ENCODE results near the gene SNAP91.

The SNAP91 gene

GRCh38 chr6:83546636-83547035 lies 162.3 kb downstream of the SNAP91 start:
- DNase-seq (ENCODE audit: low read depth): no peak

DNA sequence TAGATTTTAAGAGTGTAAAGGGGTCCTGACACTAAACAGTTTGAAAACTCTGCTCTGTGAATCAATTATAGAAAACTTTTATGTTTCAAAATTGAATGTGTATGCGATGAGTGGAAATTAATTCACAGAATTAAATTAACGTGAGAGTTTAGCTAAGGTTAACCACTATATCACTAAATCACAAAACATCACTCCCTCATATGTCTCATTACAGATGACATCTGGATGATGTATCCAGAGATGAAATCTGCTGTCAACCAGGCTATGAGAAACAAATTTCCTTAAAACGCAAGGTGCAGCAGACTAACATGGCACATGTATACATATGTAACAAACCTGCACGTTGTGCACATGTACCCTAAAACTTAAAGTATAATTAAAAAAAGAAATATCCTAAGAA lies 169.2 kb downstream of the SNAP91 start:
- no peak for DNase-seq (ENCODE audit: low read depth)

DNA sequence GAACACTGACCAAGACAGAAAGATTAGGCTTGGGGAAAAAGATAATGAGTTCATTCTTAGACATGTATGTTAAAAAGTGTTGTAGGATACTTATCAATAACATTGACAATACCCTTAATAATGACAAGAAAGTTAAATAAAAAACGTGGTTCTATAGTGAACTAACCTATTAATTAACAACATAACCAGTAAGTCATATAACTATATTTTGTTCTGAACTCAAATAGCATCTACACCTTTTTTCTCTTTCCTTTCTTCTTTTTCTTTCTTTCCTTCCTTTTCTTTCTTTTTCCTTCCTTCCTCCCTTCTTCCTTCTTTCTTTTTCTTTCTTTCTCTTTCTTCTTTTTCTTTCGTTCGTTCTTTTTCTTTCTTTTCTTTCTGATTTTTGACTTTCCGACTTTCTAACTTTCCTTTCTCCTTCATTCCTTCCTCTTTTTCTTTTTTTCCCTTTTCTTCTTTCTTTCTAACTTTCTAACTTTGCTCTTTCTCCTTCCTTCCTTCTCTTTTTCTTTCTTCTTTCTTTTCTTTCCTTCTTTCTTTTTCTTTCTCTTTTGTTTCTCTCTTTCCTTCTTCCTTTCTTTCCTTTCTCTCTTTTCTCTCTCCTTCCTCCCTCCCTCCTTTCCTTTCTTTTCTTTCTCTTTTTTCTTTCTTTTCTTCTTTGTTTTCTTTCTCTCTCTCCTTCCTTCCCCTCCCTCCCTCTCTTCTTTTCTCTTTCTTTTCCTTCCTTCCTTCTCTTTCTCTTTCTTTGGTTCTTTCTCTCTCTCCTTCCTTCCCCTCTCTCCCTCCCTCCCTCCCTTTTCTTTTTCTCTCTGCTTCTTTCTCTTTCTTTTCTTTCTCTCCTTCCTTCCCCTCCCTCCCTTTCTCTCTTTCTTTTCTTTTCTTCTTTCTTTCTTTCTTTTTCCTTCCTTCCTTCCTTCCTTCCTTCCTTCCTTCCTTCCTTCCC lies 172.0 kb downstream of the SNAP91 start:
- DNase-seq (ENCODE audit: low read depth): no peak

- peak; percentile 31 for DNase-seq (ENCODE audit: low read depth)
These were observed 172.8 kb downstream of the SNAP91 start for GRCh38 chr6:83536034-83536646.

- DNase-seq (ENCODE audit: low read depth): no peak
These were observed 190.0 kb downstream of the SNAP91 start for GRCh38 chr6:83518816-83519480.

- DNase-seq (ENCODE audit: low read depth): no peak
These were observed 191.4 kb downstream of the SNAP91 start for GRCh38 chr6:83517500-83517899.

- DNase-seq (ENCODE audit: low read depth): no peak
These were observed 193.9 kb downstream of the SNAP91 start for GRCh38 chr6:83514866-83515466.

GRCh38 chr6:83514466-83514865 lies 194.4 kb downstream of the SNAP91 start:
- DNase-seq (ENCODE audit: low read depth): no peak

DNA sequence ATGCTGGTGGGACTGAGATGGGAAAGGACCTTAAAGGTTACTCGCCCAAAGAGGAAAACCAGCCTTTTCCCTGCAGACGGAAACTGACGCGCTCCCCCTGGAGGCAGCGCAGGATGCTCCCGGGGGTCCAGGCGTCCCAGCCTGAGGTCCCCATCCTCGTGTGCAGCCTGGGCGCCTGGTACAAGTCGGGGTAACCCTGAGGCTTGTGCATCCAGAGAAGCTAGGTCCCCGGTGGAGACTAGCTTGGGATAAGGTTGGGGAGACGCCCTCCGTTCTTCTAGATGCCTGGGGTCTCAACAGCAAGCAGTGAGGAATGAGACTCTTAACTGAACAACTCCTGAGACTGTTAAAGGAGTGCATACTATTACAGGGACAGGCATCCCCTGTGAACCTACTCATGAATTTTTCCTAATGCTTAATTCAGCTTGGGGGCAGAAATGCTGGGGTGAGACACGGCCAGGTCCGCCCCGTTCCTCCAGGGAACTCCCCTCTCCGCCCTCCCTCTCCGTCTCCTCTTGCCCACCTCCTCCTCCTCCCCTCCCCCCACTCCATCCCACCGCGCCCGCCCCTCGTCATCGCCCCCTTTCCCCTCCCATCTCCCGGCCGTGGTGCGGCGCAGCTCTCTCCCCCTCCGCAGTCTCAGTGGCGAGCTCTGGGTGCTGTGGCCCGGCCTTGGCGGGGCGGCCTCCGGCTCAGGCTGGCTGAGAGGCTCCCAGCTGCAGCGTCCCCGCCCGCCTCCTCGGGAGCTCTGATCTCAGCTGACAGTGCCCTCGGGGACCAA lies 196.8 kb downstream of the SNAP91 start, which contains the start of gene PRSS35:
PRSS35 (plus strand) TSS at position 634 of the 781 bp plus-strand sequence. CDS start 10,908 bp downstream, outside the sequence.
- no peak for DNase-seq (ENCODE audit: low read depth)

DNA sequence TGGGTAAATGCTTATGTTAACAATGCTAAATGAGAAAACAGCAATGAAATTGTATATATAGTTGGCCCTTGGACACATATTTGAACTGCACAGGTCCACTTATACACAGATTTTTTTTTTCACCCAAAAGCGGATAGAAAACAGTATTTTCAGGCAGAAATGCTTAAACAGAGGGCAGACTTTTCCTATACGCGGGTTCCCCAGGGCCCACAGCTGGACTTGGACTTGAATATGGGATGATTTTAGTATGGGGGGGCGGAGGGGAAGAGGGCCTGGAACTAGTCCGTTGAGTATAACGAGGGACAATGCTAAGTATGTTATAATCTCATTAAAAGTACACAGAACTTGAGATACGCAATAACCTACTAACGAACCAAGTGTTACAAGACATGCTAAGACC lies 197.6 kb downstream of the SNAP91 start:
- no peak for DNase-seq (ENCODE audit: low read depth)

GRCh38 chr6:83510791-83511190 lies 198.1 kb downstream of the SNAP91 start:
- DNase-seq (ENCODE audit: low read depth): no peak

GRCh38 chr6:83509441-83509840 lies 199.5 kb downstream of the SNAP91 start:
- DNase-seq (ENCODE audit: low read depth): no peak

DNA sequence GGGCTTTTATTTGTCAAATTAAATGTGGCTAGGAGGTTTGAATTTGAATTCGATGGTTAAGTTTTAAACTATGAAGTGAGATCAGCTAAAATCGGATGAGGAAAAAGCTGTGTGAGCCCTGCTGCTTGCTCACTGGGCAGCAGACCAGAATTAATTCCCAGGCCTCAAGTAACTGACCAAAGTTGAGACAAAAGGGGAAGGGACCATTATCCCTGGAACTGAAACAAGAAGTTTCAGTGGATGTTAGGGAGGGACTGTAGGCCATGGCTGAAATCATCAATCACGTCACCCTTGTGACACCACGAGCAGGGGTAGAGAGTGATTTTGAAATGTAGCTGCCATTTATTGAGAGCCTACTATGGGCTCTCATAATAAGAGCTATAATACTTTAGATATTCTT lies 203.5 kb downstream of the SNAP91 start:
- no peak for DNase-seq (ENCODE audit: low read depth)
